Measurements from ENCODE around the gene PARD6B.
"Not testable (repeated sequence)": the region's sequence is repeated elsewhere in the genome, so short reads cannot be mapped to it uniquely, and the experiment has no call there.

The PARD6B gene

GRCh38 chr20:50777373-50777772, 46.0 kb downstream of the PARD6B start:
- DNase-seq = no peak

DNA sequence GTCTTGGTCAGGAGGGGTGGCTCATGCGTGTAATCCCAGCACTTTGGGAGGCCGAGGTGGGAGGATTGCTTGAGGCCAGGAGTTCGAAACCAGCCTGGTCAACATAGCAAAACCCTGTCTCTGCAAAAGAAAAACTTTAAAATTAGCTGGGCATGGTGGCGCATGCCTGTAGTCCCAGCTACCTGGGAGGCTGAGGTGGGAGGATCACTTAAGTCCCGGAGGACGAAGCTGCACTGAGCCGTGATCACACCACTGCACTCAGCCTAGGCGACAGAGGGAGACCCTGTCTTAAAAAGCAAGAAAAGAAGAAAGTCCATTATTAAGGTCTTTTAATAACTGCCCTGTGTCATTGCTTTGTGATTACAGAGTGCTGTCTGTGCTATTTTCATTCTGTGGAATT, 47.6 kb downstream of the PARD6B start:
- not testable (repeated sequence) for DNase-seq

DNA sequence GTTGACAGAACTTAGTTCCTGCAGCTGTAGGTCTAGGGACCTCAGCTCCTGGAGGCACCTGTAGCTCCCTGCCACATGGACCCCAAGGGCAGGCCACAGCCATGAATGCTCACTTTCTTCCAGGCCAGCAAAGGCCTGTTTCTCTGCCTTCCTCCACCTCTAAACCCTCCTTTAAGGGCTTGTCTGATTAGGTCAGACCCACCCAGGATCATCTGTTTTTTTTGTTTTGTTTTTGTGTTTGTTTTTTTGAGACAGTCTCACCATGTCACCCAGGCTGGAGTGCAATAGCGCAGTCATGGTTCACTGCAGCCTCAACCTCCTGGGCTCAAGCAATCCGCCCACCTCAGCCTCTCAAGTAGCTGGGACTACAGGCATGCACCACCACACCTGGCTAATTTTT, 52.0 kb downstream of the PARD6B start:
- no peak for DNase-seq

GRCh38 chr20:50783903-50784302, 52.5 kb downstream of the PARD6B start:
- DNase-seq = no peak

GRCh38 chr20:50784464-50784863, 53.1 kb downstream of the PARD6B start:
- DNase-seq = no peak

GRCh38 chr20:50786703-50787102, 55.3 kb downstream of the PARD6B start:
- no peak for DNase-seq

DNA sequence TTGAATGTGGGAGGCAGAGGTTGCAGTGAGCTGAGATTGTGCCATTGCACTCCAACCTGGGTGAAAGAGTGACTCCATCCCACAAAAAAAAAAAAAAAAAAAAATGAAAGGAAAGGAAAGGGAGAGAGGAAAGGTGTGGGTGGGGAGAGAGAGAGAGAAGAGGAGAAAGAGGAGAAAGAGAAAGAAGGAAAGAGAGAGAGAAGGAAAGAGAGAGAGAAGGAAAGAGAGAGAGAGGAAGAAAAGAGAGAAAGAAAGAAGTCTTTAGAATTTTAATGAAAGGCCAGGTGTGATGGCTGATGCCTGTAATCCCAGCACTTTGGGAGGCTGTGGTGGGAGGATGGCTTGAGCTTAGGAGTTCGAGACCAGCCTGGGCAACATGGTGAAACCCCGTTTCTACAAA, 55.8 kb downstream of the PARD6B start:
- DNase-seq = no peak

DNA sequence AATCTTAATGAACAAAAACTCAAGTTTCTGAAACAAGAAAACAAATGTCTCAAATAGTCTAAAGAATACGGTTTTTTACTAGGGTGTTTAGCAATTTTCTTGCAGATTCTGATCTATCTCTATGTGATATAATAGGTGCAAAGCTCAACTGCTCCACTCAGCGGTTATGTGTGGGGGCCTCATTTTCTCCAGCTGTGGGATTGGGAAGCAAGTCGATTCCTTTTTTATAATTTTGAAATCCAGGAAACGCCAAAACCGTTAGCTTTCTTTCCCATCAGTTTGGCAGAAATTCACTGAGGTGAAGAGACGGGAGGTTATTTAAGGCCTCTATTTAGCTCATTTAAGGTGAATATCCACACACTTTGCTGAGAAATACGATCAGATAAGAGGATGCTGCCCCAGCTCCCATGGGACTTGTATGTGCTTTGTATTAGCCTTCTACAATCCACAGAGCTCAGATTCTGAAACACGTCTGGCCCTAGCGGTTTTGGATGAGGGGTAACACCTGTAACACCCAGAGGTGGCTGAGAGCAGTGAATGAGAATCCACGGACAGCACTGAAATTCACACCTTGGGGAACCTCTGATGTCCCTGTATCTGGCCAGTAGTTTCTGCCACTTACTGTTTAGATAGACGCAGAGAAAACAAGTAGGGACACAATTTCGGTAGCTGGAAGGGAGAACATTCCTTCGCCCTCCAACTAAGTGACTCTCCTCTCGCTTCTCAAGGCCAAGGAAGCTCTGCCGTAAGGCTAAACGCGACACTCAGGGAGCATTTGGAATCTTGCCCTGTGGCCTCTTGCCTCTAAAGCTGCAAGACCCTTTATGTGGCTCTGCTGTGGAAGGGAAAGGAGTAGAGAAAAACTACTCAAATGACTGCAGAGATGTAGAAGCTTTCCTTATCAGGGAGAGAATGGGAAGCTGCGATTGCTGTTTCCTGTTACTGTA, 56.9 kb downstream of the PARD6B start:
- no peak for DNase-seq

DNA sequence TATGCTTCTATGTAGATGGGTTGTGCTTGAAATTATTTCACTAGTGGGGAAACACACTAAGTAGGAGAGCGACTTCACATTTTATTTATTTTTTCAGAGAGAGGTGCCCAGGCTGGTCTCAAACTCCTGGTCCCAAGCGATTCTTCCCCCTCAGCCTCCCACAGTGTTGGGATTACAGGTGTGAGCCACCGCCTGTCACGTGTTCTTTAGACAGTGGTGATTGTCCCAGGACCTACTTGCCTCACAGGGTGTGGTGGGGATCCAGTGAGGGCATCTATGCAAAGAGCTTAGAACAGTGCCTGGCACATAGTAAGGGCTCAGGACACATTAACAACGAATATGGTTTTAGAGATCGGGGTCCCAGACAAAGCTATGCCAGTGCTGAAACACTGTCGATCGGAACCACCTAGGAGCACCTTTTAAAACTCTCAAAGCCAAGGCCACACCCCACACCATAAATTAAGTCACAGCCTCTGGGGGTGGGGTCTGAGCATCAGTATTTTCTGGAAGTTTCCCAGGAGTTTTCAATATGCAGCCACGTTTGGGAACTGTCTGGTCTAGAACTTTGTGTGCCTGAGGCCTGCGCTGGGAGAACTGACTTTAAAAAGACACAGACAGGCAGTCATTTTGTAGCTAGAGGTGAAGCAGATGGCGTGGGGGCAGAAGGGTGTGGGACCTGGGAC, 58.7 kb downstream of the PARD6B start:
- DNase-seq = no peak

DNA sequence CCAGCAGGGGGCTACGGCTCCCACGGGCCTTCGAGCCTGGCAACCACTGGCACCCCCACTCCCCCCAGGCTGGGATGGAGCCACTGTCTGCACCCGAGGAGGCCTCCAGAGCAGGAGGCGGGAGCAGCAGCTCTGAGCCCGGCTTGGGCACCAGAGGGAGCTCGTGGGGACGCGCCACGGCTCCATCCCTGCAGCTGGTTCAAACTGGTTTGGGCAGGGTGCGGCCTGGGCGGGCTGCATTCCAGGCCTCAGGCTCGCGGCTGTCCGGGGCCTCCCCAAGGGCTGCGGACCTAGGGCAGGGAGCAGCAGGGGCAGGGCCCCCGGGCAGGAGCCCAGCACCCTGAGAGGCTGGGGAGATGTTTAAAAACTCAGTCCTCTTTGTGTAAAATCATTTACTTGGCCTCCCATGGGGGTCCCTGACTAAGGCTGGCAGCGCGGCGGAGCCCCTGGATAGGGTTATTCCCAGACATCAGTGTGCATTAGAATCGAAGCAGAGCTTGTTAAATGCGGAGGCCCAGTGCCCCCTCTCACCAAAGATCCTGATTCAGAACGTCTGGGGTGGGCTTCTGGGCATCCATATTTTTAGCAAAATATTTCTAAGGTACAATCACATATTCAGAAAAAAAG, 59.4 kb downstream of the PARD6B start:
- peak; percentile 87 for DNase-seq

- DNase-seq = no peak
Observed at GRCh38 chr20:50792708-50793574, 61.6 kb downstream of the PARD6B start.

GRCh38 chr20:50793575-50794016, 62.2 kb downstream of the PARD6B start:
- DNase-seq = peak; percentile 49

DNA sequence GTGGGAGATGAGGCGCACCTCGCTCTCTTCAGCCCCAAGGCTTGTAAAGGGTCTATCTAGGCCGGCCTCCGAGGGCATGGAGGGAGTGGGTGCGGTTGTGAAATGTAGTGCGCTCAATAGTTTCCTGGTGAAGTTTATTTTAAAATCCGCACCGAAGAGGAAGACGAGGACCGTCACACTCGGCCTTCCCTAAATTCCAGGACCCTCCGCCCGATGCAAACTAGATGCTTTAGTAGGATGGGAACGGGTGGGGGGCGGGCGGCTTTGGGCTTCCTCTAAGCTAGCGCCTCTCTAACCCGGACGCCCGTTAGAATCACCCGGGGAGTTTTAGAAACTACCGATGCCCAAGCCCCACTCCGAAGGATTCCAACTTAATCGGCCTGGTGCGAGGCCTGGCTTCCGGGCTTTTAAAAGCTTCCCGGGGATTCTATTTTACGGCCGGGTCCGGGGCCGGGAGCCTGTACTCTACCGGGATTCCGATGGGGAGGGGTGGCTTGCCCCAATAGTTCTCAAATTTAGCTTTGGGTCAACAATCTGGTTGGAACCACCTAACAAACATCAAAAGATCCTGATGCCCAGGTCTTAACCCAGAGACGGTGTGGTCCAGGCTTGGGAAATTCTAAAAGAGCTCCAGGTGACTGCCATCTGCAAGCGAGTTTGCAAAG, 62.9 kb downstream of the PARD6B start:
- DNase-seq = no peak

DNA sequence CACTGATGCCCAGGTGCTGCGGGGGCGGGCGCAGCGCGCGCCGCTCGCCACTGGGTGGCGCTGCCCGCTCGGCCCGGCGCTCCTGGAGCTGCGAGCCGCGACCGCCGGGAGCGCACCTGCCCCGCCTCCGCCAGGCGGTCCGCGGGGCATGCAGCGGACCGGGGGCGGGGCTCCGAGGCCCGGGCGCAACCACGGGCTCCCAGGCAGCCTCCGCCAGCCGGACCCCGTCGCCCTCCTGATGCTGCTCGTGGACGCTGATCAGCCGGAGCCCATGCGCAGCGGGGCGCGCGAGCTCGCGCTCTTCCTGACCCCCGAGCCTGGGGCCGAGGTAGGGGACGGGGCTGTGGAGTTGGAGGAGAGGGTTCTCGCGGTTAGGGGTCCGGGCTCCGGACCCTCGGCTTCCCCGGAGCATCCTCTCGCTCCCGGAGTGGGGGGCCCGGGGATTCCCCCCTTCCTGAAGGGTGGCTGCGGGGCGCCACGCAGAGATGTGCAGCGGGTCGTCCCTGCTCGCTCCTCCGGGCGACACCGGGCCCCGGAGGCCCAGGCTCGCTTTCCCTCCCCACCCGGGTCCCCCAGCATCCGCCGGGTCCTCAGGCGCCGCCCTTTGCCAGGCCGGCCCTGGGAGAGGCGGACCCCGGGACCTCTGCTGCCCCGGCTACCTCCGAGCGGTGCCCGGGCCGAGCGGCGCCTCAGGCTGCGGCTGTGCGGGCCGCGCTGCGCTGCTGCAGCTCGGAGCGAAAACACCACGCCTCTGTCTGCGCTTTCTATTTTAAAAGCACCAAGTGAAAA, 63.7 kb downstream of the PARD6B start, which contains the start of gene BCAS4:
Gene BCAS4 (plus strand): TSS at position 216 of the 789 bp plus-strand sequence. CDS start 23 bp downstream, at position 239.
- DNase-seq = peak; percentile 82

DNA sequence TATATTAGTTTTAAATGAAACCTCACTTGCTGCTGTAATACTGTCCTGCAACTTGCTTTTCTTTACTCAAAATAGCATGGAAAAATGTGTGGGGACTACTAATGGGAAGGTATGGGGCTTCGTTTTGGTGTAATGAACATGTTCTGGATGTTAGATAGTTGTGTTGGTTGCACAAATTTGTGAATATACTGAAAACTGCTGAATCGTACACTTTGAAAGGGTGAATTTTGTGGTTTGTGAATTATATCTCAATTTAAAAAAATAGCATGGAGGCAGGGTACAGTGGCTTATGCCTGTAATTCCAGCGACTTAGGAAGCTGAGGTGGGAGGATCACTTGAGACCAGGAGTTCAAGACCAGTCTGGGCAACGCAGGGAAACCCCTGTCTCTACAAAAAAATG, 65.8 kb downstream of the PARD6B start:
- no peak for DNase-seq

DNA sequence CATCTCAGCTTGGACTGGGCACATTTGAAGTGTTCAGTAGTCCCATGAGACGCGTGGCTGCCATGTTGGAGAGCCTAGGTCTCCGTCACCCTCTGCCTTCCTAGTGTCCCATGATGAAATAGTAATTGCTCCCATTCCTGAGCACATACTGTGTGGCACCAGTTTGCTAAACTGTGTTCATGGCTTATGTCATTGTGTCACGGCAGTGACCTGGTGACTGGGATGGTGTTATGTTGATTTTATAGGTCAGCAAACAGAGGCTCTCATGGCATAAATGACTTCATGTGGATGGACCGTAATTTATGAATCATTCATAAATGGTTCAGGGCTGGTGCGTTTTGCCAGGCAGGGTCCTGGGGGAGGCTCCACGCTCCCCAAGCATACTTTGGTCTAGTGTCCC, 67.3 kb downstream of the PARD6B start:
- DNase-seq = no peak

GRCh38 chr20:50799176-50799889, 68.0 kb downstream of the PARD6B start:
- no peak for DNase-seq

GRCh38 chr20:50799890-50800550, 68.6 kb downstream of the PARD6B start:
- no peak for DNase-seq

- DNase-seq = not testable (repeated sequence)
Observed at GRCh38 chr20:50800986-50801746, 69.8 kb downstream of the PARD6B start.
